ENCODE measurements around the gene RGS6.

Gene RGS6

GRCh38 chr14:72568296-72568992 lies 636.2 kb downstream of the RGS6 start:
- TF ChIP-seq CTCF (conservative IDR thresholded peaks at IDR 0.05) (no peak), ZFX (IDR thresholded peaks at IDR 0.05) (no peak)

DNA sequence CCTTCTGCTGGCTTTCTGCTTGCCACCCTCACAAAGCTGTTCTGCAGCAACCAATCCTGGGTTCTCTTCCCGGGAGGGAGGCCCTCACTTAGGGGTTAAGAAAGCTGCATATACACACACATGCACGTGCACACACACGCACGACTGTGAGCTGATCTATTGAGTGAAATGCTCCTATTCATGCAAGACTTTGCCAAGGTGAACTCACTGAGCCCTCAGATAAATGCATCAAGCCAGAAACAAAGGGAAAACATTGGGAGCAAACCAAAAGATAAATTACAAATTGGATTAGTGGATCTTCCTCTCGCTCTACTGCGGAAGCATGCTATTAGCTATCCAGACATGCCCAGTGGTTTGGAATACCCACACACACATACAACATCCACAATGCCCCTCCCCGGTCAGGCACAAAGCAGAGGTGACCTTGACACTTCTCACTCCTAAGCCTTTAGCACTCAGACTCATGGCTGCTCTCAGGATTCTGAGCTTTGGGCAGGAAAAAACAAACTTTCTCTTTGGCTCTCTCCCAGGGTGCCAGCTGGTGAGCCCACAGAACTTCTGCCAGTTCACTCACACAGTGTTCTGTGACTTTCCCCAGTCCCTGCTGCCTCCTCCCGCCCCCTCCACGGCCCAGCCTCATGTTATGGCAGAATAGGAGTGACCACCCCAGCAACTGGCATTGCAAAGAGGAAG lies 641.6 kb downstream of the RGS6 start:
- no peak overlapping the region for H3K27ac ChIP-seq
- no peak for TF ChIP-seq CTCF (conservative IDR thresholded peaks at IDR 0.05)
- no peak for TF ChIP-seq ZFX (IDR thresholded peaks at IDR 0.05)

More at GRCh38 chr14:72568296-72568992, 636.2 kb downstream of the RGS6 start:
- H3K27ac ChIP-seq = no peak overlapping the region

DNA sequence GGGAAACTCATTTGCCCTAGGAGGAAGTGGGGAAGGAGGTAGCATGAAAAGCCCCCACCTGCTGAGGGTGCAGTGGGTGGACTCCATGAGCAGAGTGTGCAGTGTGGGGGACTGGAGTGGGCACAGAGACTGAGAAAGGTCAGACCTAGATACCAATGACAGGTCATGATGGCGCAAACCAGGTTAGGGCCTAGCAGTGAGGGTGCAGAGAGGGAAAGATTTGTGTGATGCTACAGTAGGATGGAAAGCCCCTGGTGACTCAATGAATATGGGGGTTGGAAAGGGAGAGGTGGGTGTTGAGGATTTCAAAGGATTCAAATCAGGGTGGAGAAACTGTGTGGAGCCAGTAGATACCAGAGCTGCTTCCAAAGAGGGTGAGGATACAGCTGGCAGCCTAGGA lies 642.5 kb downstream of the RGS6 start:
- TF ChIP-seq ZFX (IDR thresholded peaks at IDR 0.05) (no peak), CTCF (conservative IDR thresholded peaks at IDR 0.05) (no peak)

DNA sequence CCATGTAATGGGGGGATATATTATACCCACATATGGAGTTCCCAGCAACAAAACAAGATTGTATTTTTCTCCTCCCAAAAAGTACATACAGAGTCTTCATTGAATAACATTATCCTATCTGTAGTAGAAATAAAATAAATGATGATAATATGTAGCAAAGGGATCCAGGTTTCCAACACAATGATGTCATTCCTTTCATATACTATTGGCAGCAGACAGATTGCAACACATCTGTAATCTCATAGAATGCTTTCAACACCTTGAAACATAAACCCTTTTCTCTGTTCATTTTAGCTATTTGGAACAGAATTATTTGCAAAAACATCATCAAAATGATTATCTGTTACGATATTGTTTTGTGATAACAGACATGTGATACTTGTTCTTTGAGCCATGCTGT lies 644.0 kb downstream of the RGS6 start:
- no peak overlapping the region for H3K27ac ChIP-seq
- no peak for TF ChIP-seq ZFX (IDR thresholded peaks at IDR 0.05)
- TF ChIP-seq CTCF (conservative IDR thresholded peaks at IDR 0.05) = no peak

More for the DNA sequence above, 642.5 kb downstream of the RGS6 start:
- no peak overlapping the region for H3K27ac ChIP-seq

DNA sequence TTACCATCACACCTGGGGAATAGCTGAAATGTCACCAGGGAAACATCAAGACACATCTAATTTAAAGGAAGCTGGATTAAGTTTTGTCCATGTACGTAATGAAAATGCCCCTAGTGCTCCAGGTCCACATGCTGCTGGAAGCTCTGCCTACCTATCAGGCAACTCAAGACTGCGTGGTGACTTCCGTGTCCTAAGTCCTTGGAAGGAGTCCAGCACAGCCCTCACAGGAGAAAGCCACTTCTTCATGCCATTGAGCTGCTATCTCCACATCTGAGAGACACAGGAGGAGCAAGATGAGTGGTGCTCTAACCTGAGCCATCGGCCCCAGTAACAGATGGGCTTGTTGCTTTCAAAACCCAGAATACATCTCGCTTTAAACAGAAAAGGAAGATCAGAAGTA lies 645.3 kb downstream of the RGS6 start:
- no peak overlapping the region for H3K27ac ChIP-seq
- TF ChIP-seq CTCF (conservative IDR thresholded peaks at IDR 0.05) (no peak), ZFX (IDR thresholded peaks at IDR 0.05) (no peak)

DNA sequence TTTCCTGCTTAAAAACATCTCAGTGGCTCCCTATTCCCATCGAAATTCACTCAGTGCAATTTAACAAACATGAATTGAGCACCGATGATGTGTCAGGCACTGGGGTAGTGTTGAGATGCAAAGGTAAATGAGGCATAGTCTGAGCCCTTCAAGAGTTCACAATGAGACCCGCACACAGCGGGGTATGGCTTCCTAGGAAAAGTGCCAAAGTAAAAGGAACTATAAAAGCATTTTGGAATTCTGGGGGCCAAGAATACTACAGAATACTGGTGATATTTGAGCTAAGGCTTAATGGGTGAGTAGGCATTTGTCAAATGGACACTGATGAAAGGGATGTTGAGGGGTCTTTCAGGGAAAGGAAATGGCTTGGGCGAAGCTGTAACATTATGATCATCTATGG lies 646.3 kb downstream of the RGS6 start:
- no peak overlapping the region for H3K27ac ChIP-seq
- TF ChIP-seq ZFX (IDR thresholded peaks at IDR 0.05) = no peak
- TF ChIP-seq CTCF (conservative IDR thresholded peaks at IDR 0.05) = no peak

DNA sequence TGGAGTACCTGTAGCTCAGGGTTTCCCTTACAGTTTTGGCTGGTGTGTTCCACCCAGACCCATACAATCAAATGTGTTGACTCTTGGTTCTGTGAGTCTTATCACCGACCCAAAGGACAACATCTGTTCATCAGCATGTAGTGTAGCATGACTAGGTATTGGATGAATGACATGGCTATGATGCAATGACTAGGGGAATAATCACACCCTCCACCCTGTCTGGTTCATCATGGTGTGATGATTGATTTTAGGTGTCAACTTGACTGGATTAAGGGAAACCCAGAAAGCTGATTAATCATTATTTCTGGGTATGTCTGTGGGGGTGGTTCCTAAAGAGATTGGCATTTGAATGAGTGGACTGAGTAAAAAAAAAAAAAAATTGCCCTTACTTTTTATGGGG lies 650.4 kb downstream of the RGS6 start:
- no peak overlapping the region for H3K27ac ChIP-seq

More for the DNA sequence above, 650.4 kb downstream of the RGS6 start:
- TF ChIP-seq ZFX (IDR thresholded peaks at IDR 0.05) = no peak
- no peak for TF ChIP-seq CTCF (conservative IDR thresholded peaks at IDR 0.05)
